Measurements from ENCODE around the gene MBD3L3. TPM values are rescaled to one million over a fixed set of nuclear protein-coding genes. Genes with fewer than 3 reads are reported as not detected.
A peak's percentile ranks its signal among the peaks of the same experiment; 100 is the strongest.

Gene MBD3L3
- polyA plus RNA-seq, 3 donors = not detected

GRCh38 chr19:7099597-7099921 is 41.1 kb upstream of the MBD3L3 start:
- Histone ChIP-seq H3K9me3 (replicated peaks in 1 of 2; ENCODE audit: control insufficient read depth in 1 of 2, insufficient read depth in 1 of 2, low read length in 2 of 2) (peaks cover 30 to 37% of the 10 kb centered on the region in 2 donors), H3K4me1 (ENCODE audit: control insufficient read depth in 1 of 2, insufficient read depth in 2 of 2, low read length in 2 of 2) (peaks cover 12 to 25% of the 10 kb centered on the region in 2 donors), H3K27me3 (ENCODE audit: control insufficient read depth in 2 of 2, insufficient read depth in 2 of 2, low read length in 2 of 2) (no peaks in the 10 kb centered on the region), H3K27ac (ENCODE audit: low read depth in 1 of 2, low read length in 2 of 2) (peak overlapping the region; percentile 80), H3K4me2 (replicated peaks; ENCODE audit: extremely low read depth, low read length, poor library complexity, severe bottlenecking) (peak overlapping the region; percentile 89), H4K20me1 (ENCODE audit: insufficient read depth, low read length) (no peaks in the 10 kb centered on the region), H2AFZ (ENCODE audit: insufficient read depth, low read depth, low read length, poor library complexity, severe bottlenecking) (peak overlapping the region; percentile 80), H3K4me3 (replicated peaks in 1 of 3; ENCODE audit: low read depth in 2 of 3, low read length in 3 of 3) (peak overlapping the region; percentile 41 to 80 (median 45)), H3K9ac (ENCODE audit: insufficient read depth, low read length, poor library complexity, severe bottlenecking) (peak overlapping the region; percentile 77), H3K36me3 (replicated peaks in 1 of 2; ENCODE audit: control insufficient read depth in 1 of 2, insufficient read depth in 2 of 2, low read length in 2 of 2) (no peaks in the 10 kb centered on the region), H3K79me2 (ENCODE audit: insufficient read depth, low read length) (no peaks in the 10 kb centered on the region)
- DNase-seq = no peak
- intact Hi-C loops (cut with micrococcal nuclease) = no loop called here
- peaks cover 4 to 11% (median 7%) of the 10 kb centered on the region in 3 donors for H3K27me3 Mint-ChIP-seq (ENCODE audit: low read depth in 3 of 3)
- peak overlapping the region; percentile 91 to 96 (median 95) for H3K27ac Mint-ChIP-seq
- H3K4me1 Mint-ChIP-seq = peaks cover 15% of the 10 kb centered on the region
- peaks cover 24 to 43% (median 39%) of the 10 kb centered on the region in 7 donors for H3K9me3 Mint-ChIP-seq
- WGBS (ENCODE audit: insufficient coverage) = 0% methylated on average over 5 of the region's 9 CpGs
- peaks cover 3 to 5% of the 10 kb centered on the region in 2 donors for H3K36me3 Mint-ChIP-seq
- H3K4me3 Mint-ChIP-seq = peak overlapping the region; percentile 84 to 94
- TF ChIP-seq CTCF (IDR thresholded peaks at IDR 0.05) = no peak

GRCh38 chr19:7098701-7099596 is 40.5 kb upstream of the MBD3L3 start:
- peak overlapping the region; percentile 41 to 80 (median 45) for H3K4me3 ChIP-seq (replicated peaks in 1 of 3; ENCODE audit: low read depth in 2 of 3, low read length in 3 of 3)
- WGBS (ENCODE audit: insufficient coverage) = under 1% methylated on average over 75 of the region's 78 CpGs
- no peak for TF ChIP-seq CTCF (IDR thresholded peaks at IDR 0.05)
- DNase-seq = peak; percentile 88 to 90 (median 89)
- peaks cover 8 to 19% of the 10 kb centered on the region in 2 donors for H3K4me1 ChIP-seq (ENCODE audit: control insufficient read depth in 1 of 2, insufficient read depth in 2 of 2, low read length in 2 of 2)
- H3K4me2 ChIP-seq (replicated peaks; ENCODE audit: extremely low read depth, low read length, poor library complexity, severe bottlenecking) = peak overlapping the region; percentile 89
- H3K36me3 ChIP-seq (replicated peaks in 1 of 2; ENCODE audit: control insufficient read depth in 1 of 2, insufficient read depth in 2 of 2, low read length in 2 of 2) = no peaks in the 10 kb centered on the region
- H3K27me3 Mint-ChIP-seq (ENCODE audit: low read depth in 3 of 3) = peaks cover 4 to 11% (median 7%) of the 10 kb centered on the region in 3 donors
- H3K9me3 Mint-ChIP-seq = peaks cover 24 to 49% (median 45%) of the 10 kb centered on the region in 7 donors
- peak overlapping the region; percentile 80 for H3K27ac ChIP-seq (ENCODE audit: low read depth in 1 of 2, low read length in 2 of 2)
- intact Hi-C loops (cut with micrococcal nuclease) = no loop called here
- no peaks in the 10 kb centered on the region for H3K79me2 ChIP-seq (ENCODE audit: insufficient read depth, low read length)
- H3K4me1 Mint-ChIP-seq = peaks cover 15% of the 10 kb centered on the region
- H3K9me3 ChIP-seq (replicated peaks in 1 of 2; ENCODE audit: control insufficient read depth in 1 of 2, insufficient read depth in 1 of 2, low read length in 2 of 2) = peaks cover 36 to 43% of the 10 kb centered on the region in 2 donors
- H3K36me3 Mint-ChIP-seq = peaks cover 3 to 5% of the 10 kb centered on the region in 2 donors
- H3K27ac Mint-ChIP-seq = peak overlapping the region; percentile 91 to 96 (median 95)
- H2AFZ ChIP-seq (ENCODE audit: insufficient read depth, low read depth, low read length, poor library complexity, severe bottlenecking) = peak overlapping the region; percentile 80
- no peaks in the 10 kb centered on the region for H3K27me3 ChIP-seq (ENCODE audit: control insufficient read depth in 2 of 2, insufficient read depth in 2 of 2, low read length in 2 of 2)
- H3K4me3 Mint-ChIP-seq = peak overlapping the region; percentile 84 to 94
- peak overlapping the region; percentile 77 for H3K9ac ChIP-seq (ENCODE audit: insufficient read depth, low read length, poor library complexity, severe bottlenecking)
- no peaks in the 10 kb centered on the region for H4K20me1 ChIP-seq (ENCODE audit: insufficient read depth, low read length)
